HuH-7 (cell line): ENCODE results near the gene TSFM.
"Not testable (repeated sequence)": the region's sequence is repeated elsewhere in the genome, so short reads cannot be mapped to it uniquely, and the experiment has no call there.

Source experiments
- DNase-seq: peaks from one replicate; pipeline ENCODE4 v3.0.0; 2011; ENCODE audit warnings: low spot score

Gene TSFM

DNA sequence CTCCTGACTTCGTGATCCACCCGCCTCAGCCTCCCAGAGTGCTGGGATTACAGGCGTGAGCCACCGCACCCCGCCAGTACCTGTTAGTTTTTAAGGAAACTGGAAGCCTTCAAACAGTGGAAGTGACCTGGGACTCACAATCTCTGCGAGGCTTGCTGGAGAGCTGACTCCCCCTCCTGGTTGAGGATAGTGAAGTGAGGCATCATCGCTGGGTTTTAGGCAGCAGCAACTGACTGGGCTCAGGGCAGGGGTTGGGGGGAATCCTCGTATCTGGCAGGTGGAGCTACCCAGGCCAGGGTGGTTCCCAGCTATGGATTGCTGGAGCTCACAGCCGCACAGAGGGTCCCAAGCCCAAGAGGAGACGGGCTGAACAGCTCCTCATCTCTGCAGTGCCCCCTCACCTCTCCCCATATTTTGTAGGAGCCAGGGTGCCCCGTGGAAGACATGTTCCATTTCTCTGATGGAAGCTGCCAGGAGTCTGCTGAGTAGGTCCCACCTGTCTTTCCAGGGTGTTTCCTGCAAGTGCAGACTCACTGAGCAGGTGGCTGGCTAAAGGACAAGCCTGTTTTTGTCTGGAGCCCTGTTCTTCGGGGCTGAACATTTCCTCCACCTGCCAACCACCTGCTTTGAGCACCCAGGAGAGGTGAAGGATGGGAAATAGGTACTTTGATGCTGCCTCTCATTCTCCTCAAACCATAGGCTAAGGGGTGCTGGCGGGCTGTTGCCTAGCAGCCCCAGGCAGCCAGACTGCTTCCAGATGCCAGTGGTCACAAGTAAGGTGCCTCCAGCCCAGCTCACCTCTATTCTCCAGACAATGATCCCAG lies 32.8 kb downstream of the TSFM start:
- no peak for DNase-seq

DNA sequence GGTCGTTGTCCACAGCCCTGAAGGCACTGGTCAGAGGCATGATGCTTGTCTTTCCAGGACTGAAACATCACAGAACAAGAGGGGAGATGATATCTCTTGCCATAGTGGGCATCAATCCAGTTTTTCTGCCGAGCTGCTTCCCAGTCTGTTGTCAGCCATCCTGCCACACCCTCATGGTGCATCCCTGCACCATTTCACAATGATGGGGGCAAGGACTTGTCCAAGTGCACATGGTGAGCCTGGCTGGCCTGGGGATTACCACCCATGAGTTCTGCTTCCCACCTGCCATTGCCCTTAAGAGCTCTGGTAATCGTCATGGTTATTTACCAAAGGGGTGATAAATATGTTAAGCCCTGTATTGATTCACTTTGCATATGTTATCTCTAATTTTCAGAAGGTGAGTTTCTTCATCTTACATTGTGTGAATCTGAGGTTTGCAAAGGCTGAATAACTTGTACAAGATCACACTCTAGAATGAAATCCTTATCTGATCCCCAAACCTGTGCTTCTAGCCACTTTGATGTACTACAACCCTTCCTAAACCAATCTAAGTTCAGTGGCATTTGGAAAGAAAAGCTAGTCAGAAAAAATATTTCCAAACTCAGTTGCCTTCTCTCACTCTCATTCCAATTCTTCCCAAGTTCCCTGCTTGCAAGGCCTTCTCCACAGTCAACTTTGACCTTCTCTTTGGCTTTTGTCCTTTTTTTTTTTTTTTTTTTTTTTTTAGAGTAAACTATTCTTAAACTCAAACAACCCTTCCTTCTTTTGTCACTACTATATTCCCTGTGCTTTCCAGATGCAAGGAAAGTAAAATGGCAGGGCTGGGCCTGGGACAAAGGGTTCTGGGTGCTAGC lies 33.6 kb downstream of the TSFM start:
- no peak for DNase-seq

DNA sequence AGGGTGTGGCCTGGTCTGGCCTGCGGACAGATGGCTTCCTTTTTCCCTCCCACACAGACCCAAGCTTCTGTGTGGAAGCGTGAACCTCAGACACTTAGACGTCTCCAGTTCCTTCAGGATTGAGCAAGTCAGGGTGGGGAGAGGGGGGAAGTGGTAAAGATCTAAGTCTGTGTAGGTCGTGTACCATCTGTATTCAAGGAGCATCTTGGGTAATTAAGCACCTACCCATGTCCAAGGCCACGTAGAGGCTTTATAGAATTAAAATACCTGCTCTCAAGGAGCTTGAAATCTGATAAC lies 34.2 kb downstream of the TSFM start:
- no peak for DNase-seq

DNA sequence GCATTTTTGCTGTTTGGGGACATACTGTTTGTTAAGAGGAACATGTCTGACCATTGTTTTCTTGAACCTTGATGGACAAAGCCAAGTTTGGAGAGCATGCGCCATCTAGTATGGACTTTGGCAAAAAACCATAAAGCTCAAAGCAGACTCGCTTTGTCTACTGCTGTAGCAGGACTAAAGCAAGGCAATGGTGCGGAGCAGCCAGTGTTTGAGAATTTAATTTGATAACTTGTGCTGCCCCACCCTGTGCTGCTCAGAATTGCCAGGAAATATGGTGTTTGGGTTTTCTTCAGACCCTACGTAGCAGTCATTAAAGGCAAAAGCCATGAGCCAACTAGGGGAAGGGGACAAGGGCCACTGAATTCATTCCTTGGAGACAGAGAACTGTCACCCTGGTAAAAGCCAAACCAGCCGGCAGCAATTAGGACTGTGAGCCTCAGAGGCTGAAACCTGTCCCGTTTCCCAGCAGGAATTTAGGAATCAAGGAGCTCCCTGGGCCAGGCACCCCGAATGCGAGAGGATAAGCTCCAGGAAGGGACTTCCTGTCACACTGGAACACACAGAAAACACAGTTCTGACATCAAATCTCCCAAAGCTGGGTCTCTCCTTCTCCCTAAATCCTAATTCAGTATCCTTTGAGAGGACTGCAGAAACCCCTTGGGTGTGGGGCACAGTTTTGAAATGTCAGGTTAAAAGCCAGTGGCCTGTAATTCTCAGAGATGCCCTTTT lies 34.8 kb downstream of the TSFM start:
- no peak for DNase-seq

DNA sequence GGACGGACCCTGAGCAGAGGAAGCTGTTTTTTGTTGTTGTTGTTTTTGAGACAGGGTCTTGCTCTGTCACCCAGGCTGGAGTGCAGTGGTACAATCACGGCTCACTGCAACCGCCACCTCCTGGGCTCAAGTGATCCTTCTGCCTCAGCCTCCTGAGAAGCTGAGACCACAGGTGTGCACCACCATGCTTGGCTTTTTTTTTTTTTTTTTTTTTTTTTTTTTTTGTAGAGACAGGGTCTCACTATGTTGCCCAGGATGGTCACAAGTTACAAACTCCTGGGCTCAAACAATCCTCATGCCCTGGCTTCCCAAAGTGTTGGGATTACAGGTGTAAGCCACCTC lies 35.4 kb downstream of the TSFM start:
- not testable (repeated sequence) for DNase-seq

DNA sequence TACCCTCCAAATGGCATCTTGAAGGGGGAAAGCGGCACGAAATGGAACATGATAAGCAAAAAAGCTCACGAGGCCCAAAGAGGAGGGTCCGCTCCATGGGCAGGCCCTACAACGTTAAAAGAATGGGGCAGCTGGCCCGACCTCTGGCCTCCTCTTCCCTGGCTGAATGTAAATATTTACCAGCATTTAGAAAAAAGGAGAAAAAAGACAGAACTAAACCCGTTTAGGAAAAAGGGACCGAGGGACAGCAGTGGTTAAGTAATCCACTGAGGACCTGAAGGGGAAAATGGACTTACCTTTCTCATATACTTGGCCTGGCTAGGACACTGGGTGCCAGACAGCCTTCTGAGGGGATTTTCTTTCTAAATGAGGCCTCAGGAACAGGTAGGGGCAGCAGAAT lies 37.5 kb downstream of the TSFM start:
- not testable (repeated sequence) for DNase-seq

DNA sequence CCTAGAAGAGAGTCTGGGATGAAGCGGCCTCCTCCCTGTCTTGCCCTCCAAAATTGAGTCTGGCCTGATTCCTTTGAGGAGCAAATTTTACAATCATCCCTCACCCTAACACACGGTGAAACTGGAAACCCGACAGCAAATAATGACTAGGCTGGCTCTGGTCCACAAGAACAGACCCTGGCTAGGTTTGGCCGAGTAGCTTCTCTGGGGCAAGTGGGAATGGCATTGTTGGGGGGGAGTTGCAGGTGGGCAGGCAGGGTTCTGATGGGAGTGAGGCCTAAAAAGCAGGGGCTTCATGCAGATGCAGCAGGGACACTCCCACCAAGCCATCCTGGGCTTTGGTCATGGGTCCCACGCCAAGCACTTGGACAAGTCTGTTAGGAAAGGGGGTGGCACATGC lies 38.4 kb downstream of the TSFM start:
- DNase-seq = not testable (repeated sequence)

DNA sequence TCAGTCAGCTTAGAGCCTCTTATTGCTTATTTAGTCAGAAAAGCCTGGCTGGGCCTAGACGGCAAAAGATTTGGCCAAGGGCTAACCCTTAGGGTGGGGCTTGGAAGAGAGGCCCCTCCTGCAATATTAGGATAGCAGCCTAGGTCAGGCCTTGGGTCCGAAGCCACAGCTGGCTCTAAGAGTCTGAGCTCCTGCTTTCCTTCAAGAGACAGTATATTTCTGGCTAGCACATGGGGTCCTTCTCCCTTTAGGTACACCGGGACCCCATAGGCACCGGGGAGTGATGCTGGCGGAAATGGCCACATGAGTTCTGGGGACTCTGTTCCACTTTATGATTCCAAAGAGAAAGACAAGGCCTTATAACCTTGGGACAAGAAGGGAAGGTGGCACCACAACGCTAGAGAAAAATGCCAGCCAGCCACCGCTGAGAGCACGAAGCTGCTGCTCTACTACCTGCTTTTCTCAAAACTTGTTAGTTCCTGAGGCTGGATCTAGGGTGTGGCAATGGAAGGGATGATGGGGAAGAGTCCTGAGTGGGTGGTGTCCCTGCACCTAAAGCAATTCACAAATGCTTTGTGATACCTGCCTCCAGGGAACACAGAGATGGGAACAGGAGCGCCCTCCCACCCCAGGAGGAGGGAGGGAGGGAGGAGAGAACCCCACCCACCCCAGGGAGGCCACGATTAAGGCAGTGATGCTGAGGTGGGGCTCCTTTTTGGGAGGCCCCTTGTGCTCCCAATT lies 39.1 kb downstream of the TSFM start:
- no peak for DNase-seq

DNA sequence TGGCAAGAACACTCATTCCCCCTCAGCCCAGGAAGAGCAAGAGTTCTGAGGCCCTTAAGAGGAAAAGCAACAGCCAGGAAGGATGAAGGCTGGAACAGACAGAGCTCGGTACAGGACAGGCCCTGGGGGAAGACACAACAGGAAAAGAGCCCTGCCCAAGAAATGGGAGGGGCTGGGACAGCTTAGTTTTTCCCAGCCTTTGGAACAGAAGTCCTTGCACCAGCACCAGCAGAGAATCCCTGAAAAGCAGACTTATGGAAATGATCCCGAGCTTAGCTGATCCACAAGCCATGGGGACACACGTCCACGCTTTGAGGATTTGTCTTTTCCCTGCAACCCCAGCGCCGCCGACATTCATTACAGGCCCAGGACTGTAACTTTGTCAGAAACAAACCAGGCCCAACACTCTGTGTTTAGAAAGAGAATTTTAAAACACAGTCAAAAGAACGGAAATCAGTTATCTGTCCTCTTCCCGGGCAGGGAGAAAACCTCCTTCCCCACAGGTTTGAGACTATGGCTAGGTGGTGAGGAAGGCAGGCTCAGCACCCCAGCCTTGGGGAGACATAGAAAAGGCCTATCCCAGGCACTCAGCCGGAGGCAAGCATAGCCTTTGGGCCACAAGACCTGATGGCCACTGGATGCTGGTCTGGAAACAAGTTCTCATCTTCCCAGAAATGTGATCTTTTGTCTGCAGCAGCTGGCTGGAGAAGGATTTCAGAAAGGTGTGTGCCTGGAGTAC lies 40.0 kb downstream of the TSFM start:
- DNase-seq = no peak

DNA sequence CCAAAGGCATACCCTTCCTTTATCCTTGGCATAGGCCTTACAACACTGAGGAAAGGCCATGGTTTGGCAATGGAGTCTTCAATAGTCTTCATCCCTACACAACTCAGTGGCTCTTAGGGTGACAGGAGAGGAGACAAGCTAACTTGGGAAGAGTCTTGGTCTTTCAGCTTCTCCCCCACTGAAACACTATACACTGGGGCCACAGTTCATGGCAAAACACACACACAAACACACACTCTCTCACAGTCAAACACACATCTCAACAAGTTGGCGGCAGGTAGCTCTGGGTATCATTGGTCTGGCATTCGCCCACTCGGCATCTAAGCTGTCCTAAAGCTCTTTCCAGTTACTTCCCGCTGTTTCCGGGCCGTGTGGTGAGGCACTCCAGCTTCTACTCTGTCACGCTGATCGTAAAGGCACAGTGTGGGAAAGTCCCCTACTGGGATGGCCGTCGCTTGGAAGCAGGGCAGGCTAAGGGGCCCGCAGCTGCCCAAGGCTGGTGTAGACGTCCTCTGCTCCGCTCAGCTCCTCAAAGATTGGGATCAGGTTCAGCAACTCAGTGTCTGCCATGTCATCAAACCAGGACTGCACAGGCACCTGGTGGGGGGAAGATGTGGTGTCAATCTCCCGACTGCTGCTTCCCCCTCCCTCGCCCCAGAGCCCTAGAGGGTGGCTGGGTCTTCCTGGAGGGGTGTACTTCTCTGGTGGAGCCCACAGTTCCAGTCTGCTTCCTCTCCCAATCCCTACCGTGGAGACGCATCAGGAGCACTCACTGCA lies 40.7 kb downstream of the TSFM start:
- no peak for DNase-seq

DNA sequence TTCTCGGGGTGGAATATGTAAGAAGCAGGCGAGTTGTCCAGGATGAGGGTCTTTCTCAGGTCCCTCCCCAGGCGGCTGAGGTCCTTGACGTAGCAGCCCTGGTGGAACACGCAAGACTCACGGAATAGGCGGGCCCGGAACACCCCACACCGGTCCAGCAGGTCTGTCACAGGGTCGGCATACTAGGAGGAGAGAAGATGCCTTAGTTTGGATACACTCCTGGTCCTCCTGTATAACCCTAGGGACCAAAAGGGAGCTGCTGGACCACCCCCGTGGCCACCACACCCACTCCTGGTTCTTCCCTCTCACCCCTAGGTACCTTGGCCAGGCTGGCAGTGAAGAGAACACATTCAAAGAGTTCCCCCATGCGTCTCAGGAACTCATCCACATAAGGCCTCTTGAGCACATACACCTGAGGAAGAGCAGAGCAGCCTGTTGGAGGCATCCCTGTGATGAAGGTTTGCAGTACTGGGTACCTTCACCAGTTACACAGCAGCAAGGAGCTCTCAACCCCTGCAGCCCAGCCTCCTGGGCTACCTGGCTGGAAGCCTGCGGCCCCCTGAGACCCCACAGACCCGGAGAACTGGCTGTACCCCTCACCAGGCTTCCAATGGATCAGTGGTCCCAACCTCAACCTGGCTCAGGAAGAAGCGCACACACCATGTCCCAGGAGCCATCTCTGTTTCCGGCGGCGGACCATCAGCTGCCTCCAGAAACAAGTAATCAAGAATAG lies 41.5 kb downstream of the TSFM start:
- no peak for DNase-seq

DNA sequence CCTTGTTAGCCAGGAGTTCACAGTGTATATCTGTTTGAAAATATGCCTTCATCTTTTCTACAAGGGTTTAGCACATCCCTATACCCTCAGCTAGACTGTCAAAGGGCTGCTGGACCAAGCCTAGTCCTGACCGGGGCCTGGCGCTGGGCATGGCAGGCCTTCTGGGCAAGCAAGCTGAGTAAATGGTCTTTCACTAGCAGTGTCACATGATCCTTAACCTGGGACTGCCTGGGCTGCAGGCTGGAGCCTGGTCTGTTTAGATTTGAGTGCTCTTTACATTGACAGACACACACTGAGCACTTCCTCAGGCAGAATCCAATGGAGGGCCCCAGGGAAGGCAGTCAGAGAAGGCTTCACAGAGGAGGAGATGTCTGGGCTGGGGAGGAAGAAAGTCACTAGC lies 42.9 kb downstream of the TSFM start:
- no peak for DNase-seq

DNA sequence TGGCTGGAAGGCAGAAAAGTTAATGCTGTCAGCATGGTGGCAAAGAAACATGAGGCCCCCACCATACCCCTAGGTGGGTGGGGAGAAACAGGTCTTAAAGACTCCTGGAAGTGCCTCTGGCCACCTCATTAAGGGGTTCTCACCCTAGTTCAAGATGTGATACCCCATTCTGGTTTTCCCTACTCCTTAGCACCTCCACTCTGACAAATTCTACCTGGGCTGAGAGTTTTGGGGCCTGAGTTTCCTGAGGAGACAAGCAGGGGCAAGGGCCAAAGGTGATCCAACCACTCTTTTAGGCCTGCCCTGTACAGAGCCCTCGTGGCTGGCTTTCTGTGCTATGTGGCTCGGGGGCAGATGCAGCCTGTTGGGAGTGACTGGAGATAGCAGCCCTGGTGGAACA lies 43.8 kb downstream of the TSFM start:
- no peak for DNase-seq

DNA sequence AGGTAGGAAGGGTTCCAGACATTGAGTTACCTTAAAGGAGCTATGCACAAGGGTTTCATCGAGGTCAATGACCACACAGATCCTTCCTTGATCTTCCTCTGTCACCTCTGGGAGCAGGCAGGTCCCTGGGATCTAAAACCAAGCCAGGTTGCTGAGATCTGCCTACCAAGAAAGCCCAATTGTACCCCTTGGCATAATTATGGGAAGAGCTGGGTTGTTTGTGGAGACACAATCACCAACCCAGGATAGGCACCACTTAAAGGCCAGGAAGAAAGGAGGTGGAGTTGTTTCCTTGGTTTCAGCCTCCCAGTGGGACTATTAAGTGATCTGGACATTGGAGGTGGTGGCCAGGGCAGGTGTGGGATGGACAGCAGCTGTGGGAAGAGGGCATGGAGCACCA lies 44.4 kb downstream of the TSFM start:
- no peak for DNase-seq

DNA sequence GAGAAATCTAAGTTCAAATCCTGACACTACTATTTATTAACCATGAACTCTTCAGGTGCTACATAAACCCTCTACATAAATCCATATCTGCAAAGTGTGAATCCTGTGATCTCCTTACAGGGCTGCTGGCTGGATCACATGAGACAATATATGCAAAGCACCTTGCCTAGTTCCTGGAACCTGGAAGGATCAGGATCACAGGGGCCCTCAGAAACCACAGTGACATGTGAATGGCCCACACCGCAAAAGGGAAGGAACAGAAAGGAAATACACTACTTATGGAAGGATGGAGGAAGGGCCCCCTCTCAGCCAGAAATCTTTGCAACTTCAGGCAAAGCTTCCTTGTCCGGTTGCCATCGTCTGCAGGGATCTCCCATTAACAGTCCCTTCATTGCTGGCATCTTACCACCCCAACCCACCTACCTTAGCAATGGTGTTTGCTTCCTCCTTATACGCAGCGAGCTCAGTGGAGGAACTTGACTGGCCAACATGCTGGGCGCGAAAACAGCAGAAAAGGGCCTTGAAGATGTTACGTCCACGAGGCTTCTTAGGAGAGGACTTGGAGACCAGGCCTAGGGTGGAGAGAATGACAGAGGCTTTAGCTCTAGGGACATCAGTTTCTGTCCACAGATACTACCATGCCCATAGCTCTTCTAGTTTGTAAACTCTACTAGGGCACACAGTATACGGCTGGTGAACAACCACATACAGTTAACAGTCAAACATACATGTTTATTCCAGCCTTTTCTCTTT lies 46.6 kb downstream of the TSFM start:
- no peak for DNase-seq

DNA sequence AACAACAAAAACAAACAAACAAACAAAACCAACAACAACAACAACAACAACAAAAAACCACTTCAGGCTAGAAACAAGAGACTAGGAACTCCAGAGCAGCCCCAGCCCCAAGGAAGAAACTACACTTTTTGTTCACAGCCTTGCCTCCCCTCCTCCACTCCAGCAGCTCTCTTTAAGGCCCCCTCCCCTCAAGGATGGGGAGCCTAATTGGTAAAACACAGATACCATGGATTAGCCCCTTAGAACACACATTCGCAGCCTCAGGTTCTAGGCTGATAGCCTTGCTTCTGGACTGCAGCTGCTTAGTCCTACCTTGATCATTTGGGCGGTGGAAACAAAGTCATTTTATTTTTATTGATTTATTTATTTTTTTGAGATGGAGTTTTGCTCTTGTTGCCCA lies 47.8 kb downstream of the TSFM start:
- DNase-seq = no peak

DNA sequence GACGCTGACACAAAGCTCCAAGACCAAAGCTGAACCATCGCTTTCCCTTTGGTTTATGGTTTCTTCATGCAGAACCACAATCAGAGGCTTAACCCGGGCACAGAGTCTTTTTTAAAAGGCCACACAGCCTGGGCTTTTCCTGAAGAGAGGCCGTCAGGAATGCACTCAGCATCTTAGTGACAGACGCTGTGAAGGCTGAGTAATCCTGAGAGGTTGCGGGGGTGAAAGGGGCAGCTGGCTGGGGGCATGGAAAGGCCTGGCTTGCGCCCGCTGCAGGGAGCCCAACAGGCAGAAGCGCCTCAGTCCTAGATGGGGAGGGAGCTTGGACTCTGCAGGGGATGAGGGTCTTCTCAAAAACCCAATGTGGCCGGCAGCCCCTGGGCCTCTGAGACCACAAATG lies 50.4 kb downstream of the TSFM start:
- DNase-seq = no peak

DNA sequence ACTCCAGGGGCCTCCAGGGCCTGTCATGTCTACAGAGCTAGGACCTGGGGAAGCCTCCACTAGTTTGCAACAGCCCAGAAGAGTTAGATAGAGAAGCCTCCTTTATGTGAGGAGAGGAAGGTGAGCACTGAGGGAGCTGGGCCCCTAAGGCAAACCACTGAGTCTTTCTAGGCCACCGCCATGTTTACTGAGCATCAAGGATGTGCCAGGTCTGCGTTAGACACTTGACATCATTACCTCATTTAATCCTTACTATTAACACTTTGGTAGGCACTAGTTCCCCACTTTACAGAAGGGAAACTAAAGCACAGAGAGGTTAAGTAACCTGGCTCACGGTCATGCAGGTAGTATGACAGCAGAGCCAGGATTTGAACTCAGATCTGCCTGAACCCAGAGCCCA lies 51.1 kb downstream of the TSFM start:
- DNase-seq = no peak

DNA sequence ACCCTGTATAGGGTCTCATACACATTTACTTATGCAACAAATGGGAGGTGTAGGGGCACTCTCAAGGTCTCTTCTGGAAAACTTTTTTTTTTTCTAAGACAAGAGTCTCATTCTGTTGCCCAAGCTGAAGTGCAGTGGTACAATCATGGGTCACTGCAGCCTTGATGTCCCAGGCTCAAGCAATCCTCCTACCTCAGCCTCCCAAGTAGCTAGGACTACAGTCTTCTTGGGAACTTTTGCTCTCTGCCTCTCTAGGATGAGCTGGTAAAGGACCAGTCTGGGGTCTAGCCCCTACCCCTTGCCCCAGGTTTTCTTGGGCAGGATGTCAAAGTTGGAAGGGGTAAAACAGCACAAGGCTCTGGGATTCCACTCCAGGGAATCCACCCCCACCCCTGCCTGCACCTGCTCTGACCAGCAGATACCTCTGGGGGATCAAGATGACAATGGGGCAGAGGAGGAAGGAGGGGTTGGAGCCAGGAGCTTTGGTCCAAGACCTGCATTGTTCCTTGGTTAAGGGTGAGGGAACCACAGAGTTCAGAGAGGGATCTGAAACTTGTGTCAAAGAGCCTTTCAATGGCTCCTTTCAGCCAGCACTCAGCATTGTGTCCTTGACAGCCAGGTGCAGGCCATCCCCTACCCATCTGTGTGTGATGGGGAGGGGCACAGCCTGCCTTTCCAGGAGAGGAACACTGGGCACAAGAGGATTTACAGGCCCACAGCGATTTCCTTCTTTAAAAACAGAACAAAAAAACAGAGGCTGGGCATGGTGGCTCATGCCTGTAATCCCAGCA lies 51.7 kb downstream of the TSFM start:
- no peak for DNase-seq
